Measurements from ENCODE around the gene HOXB2.

The HOXB2 gene

GRCh38 chr17:48578616-48579470, 33.9 kb upstream of the HOXB2 start:
- FAIRE-seq, result no peak

DNA sequence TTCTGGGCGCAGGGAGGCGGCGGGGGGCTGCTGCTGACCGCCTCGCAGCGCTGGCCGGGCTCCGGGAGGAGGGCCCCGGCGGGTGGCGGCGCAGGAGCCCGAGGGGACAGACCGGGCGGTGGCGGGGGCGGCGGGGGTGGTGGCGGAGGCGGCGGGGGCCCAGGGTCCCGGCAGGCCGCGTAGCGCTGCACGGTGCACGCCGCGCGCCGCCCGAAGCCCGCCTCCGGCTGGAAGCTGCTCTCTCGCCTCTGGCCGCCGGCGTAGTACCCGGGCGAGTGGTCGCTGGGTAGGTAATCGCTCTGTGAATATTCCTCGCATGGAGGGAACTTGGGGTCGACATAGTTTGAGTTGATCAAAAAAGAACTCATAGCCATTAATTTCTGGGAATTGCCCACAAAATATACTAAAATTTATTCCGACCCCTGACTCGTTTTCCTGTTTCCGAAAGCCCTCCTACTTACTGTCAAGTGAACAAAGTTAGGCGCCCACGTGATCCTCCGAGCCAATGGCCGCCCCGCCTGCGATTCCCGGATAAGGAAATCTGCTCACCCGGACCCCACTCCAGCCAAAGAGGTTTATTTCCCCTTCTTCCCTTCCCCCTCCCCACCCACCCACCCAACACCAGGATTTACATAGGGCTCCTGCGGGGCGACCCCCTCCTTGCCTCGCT, 33.2 kb upstream of the HOXB2 start, which contains the start of gene HOXB4:
HOXB4 (minus strand) TSS at position 405 of the 670 bp plus-strand sequence; CDS start at position 374, 31 bp downstream.
- peak; percentile 74 for FAIRE-seq

DNA sequence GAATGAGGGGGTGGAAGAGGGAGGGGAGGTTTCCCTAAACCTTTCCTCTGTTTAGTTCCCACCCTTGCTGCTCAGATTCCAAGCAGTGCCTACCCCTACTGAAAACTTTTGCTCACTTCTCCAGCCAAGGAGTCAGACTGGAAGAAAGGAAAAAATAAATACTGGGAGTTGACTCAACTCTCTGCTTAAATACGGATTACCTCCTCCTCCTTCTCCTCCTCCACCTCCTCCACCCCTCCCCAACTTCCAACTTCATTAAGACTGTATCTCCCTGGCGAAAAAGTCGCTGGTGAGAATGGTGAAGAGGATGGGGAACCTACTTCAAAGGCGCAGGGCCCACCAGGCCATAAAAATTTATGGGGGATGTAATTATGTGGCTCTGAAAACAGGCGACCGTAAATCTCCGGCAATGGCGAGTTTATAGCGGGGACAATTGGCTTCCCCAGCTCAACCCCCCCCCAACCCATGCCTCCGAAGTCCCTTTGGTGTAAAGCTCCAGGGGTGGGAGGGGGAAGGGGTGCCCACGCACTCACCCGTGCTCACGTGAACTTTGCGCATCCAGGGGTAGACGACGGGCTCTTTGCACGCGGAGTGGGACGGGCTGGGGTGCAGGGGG, 32.5 kb upstream of the HOXB2 start:
- FAIRE-seq, result peak; percentile 78

DNA sequence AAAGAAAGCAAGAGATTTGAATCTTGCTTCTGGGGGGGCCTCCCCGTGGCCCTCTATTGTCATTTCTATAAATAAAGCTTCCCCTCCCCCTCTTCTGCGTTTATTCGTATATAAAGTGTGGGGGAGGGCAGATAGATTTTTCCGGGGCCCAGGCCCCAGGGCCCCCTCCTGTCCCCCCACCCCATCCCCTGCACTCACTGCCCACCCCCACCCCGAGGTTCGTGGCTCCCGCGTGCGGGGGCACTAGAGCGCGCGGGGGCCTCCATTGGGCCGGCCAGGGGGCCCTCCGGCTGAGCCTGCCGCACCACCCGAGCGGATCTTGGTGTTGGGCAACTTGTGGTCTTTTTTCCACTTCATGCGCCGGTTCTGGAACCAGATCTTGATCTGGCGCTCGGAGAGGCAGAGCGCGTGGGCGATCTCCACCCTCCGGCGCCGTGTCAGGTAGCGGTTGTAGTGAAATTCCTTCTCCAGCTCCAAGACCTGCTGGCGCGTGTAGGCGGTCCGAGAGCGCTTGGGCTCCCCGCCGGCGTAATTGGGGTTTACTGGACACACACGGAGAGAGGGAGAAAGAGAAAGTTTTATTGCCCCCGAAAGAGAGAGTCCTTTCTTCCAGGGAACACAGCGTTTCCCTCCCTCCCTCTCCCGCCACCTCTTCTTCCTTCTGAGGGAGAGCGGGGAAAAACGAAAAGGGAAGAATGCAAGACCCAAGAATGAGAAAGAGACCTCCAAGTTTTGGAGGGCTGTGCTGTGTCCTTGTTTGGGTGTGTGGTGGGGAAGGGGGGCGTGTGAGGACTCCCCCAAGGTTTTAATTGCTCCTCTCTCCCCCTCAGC, 31.8 kb upstream of the HOXB2 start:
- peak; percentile 3 for FAIRE-seq

- FAIRE-seq, result peak; percentile 3
These were observed 31.0 kb upstream of the HOXB2 start for GRCh38 chr17:48575673-48576478.

GRCh38 chr17:48575066-48575582, 30.2 kb upstream of the HOXB2 start:
- FAIRE-seq, result no peak

- no peak for FAIRE-seq
These were observed 29.7 kb upstream of the HOXB2 start for GRCh38 chr17:48574505-48575065.

- FAIRE-seq, result peak; percentile 55
These were observed 27.0 kb upstream of the HOXB2 start for GRCh38 chr17:48571826-48572417.

GRCh38 chr17:48571024-48571818, 26.3 kb upstream of the HOXB2 start:
- FAIRE-seq, result no peak

- FAIRE-seq, result no peak
These were observed 25.6 kb upstream of the HOXB2 start for GRCh38 chr17:48570325-48571023.

DNA sequence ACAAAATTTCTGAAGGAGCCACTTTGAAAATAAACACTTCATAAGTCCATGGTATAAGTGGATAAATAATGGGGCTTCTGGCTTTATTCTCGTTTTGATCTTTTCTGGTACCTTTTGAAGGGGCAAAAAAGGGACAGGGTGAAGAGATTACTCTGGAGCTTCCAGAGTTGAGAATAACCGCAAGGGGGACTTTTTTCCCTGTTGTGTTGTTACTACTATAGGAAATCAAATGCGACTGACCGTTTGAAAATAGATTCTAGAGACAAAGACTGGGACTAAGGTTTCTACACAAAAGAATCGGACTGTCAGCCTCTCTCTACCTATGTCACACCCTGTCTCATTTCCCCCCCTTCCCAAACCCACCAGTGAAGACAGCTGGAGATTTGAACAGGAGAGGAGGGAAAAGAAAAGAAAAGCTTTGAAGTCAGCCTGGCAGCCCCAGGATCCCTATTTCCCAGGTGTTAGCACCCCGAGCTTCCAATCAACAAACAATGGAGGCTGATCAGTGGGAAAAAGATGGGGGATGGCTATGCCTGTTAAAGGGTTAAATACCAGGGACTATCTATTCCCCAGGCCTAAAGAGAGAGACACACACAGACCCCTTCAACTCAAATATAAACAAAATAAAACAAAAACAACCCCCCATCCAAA, 24.9 kb upstream of the HOXB2 start:
- no peak for FAIRE-seq

DNA sequence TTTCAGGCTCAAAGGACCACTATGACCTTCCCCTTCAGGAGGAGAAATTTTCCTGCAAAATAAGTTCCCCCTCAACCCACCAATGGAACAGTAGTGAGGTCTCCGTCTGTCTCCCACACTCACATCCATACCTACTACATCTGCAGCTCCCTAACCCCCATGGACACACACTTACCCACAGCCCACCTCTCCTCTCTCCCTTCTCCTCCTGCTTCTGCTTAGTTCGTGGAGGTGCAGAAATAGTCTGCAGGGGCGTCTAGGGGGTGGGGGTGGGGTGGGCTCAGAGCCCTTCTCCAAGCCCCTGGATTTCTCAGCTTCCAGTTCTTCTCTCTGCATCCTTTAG, 24.3 kb upstream of the HOXB2 start:
- FAIRE-seq, result no peak

DNA sequence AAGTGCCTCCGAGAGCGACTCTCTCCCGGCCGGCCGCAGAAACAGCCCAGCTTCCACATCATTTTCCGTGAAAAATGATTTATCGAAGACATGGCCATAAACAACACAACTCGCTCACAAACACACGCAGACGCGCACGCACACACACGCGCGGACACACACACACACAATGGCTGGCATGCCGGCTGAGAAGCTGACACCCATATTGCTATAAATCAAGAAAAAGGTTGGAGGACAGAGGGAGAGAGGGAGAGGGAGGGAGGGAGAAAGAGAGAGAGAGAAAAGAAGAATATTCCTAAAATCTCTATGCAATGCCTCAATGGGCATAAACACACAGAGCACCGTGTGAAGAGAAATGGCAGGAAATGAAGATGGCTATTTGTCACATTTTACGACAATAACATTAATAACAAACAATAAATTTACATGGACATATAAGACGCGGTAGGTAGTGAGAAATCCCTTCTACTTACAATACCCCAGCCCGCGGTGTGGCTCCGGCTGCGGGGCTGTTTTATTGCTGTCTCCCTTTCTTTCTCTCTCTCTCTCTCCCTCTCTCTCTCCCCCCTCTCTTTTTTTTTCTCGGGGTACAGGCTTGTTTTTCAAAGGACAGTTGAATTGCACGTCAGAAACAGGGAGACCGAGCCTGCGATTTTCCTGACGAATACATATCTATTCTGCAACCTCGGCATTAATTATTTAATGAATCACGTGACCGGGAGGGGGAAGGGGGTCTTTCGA, 23.8 kb upstream of the HOXB2 start:
- FAIRE-seq, result no peak

DNA sequence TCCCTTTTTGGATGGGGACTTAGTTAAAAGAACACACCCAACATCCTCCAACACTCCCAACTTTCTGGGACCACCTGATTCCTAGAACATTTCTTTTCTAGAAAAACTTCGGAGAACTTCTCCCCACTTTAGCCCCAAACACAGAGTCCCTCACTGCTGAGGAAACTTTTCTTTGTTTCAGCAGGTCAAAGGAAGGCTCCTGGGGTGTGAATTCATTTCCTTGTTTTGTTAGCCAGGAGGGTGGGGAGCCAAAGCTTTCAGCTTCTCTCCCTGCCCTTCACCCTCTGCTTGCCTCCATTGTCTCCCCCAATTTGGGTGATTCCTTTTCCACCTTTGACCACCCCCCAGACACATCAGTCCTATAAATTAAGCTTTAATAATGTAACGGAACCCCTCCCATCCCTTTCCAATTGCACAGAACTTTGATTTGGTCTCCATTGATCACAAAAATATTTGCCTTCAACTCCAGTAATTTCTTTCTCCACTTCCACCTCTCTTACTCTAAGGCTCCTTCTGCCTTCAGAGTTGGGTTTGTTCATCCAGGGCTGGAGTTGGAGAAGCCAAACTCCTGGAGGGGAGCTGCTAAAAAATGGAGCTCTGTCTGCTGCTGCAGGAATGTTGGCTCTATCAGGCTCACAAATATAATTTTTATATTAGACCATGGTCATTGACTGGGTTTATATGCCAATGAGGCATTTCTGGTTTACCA, 22.9 kb upstream of the HOXB2 start:
- no peak for FAIRE-seq

DNA sequence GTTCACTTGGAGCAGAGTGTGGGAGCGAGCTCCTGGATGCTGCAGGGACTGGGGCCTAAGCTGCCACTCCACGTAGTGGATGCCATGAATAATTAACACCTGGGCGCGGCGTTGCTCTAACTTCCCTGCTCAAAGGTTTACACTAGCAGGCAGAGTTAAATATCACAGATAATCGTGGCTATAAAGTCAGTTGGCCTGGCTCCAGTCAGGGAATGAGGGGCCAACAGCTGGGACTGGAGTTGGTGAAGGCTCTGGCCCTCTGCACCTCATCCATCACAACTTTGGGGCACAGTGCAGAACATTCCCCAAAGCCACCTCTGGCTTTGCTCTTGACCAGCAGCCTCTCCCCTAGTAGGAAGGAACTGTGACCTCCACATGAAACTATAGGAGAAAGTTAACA, 22.3 kb upstream of the HOXB2 start:
- no peak for FAIRE-seq

GRCh38 chr17:48566717-48567116, 21.8 kb upstream of the HOXB2 start:
- FAIRE-seq, result no peak

- no peak for FAIRE-seq
These were observed 21.2 kb upstream of the HOXB2 start for GRCh38 chr17:48565925-48566710.

Data from G401.6 (cell line).